C4-2B (cell line): ENCODE results near the gene SFXN3.

ENCODE experiments used
- ZFX ChIP-seq: fragments of 450-650 bp; IDR thresholded peaks from 2 replicates; pipeline ENCODE4 v1.6.1; 2017
- TF ChIP-seq, protein P1 (sequence below): fragments of 450-650 bp; conservative IDR thresholded peaks from 2 replicates; pipeline ENCODE4 v1.5.1; 2017; ENCODE audit warnings: mild to moderate bottlenecking

DNA sequence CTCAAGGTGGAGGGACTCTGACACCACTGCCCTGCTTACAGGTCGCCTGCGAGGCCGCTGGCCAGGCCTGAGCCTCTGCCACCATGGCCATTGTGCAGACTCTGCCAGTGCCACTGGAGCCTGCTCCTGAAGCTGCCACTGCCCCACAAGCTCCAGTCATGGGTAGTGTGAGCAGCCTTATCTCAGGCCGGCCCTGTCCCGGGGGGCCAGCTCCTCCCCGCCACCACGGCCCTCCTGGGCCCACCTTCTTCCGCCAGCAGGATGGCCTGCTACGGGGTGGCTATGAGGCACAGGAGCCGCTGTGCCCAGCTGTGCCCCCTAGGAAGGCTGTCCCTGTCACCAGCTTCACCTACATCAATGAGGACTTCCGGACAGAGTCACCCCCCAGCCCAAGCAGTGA lies 28.6 kb upstream of the SFXN3 start:
- TF ChIP-seq, protein P1, sequence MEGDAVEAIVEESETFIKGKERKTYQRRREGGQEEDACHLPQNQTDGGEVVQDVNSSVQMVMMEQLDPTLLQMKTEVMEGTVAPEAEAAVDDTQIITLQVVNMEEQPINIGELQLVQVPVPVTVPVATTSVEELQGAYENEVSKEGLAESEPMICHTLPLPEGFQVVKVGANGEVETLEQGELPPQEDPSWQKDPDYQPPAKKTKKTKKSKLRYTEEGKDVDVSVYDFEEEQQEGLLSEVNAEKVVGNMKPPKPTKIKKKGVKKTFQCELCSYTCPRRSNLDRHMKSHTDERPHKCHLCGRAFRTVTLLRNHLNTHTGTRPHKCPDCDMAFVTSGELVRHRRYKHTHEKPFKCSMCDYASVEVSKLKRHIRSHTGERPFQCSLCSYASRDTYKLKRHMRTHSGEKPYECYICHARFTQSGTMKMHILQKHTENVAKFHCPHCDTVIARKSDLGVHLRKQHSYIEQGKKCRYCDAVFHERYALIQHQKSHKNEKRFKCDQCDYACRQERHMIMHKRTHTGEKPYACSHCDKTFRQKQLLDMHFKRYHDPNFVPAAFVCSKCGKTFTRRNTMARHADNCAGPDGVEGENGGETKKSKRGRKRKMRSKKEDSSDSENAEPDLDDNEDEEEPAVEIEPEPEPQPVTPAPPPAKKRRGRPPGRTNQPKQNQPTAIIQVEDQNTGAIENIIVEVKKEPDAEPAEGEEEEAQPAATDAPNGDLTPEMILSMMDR: no peak
- no peak for TF ChIP-seq ZFX
